Ishikawa (cell line): Measurements from ENCODE around the gene ERG.

Source experiments
- CEBPB ChIP-seq: IDR thresholded peaks from 2 replicates; pipeline ENCODE4 v1.6.1; 2012
- CREB1 ChIP-seq: IDR thresholded peaks from 2 replicates; pipeline ENCODE4 v1.6.1; 2012; ENCODE audit warnings: low read depth
- EGR1 ChIP-seq: IDR thresholded peaks from 2 replicates; pipeline ENCODE4 v1.6.1; 2012
- EP300 ChIP-seq: IDR thresholded peaks from 2 replicates; pipeline ENCODE4 v1.6.1; 2012; ENCODE audit warnings: borderline replicate concordance
- FOXM1 ChIP-seq: IDR thresholded peaks from 2 replicates; pipeline ENCODE4 v1.6.1; 2012; ENCODE audit warnings: low read depth, borderline replicate concordance
- MAX ChIP-seq: IDR thresholded peaks from 2 replicates; pipeline ENCODE4 v1.6.1; 2012
- NFIC ChIP-seq: IDR thresholded peaks from 2 replicates; pipeline ENCODE4 v1.6.1; 2012
- RAD21 ChIP-seq: IDR thresholded peaks from 2 replicates; pipeline ENCODE4 v1.6.1; 2012; ENCODE audit warnings: low read depth
- TAF1 ChIP-seq: IDR thresholded peaks from 2 replicates; pipeline ENCODE4 v1.6.1; 2012; ENCODE audit warnings: low read depth, mild to moderate bottlenecking
- TCF12 ChIP-seq: IDR thresholded peaks from 2 replicates; pipeline ENCODE4 v1.6.1; 2012; ENCODE audit warnings: low read depth
- TEAD4 ChIP-seq: IDR thresholded peaks from 2 replicates; pipeline ENCODE4 v1.6.1; 2012
- YY1 ChIP-seq: IDR thresholded peaks from 2 replicates; pipeline ENCODE4 v1.6.1; 2012; ENCODE audit warnings: low read depth
- ZBTB7A ChIP-seq: IDR thresholded peaks from 2 replicates; pipeline ENCODE4 v1.6.1; 2012; ENCODE audit warnings: low read depth
- TF ChIP-seq, protein P1 (sequence below): IDR thresholded peaks from 2 replicates; pipeline ENCODE4 v1.6.1; 2012
- TF ChIP-seq, protein P2 (sequence below): IDR thresholded peaks from 2 replicates; pipeline ENCODE4 v1.6.1; 2012; ENCODE audit warnings: low read depth, mild to moderate bottlenecking

The ERG gene

DNA sequence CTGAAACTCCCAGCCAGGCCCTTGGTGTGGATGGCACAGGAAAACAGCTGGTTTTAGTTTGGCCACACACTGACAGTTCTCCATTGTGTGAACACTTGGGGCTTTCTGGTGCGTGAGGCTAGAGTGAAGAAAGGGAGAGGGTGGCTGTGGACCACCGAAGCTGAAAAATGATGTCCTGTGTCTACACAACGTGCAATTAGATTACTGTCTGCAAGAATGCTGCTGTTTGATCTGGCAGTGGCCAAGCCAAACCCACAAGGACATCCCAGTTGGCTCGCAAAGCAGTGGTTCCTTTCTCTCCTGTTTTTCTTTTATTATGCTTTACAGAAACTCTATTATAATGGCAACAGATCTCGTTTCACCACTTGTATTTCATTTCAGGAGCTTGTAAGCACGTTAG, 58.9 kb downstream of the ERG start:
- no peak for TF ChIP-seq CREB1
- TF ChIP-seq CEBPB = no peak
- no peak for TF ChIP-seq EP300
- TF ChIP-seq, protein P1, sequence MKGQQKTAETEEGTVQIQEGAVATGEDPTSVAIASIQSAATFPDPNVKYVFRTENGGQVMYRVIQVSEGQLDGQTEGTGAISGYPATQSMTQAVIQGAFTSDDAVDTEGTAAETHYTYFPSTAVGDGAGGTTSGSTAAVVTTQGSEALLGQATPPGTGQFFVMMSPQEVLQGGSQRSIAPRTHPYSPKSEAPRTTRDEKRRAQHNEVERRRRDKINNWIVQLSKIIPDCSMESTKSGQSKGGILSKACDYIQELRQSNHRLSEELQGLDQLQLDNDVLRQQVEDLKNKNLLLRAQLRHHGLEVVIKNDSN = no peak
- no peak for TF ChIP-seq MAX
- TF ChIP-seq ZBTB7A = no peak
- no peak for TF ChIP-seq EGR1
- no peak for TF ChIP-seq YY1

GRCh38 chr21:38438462-38438893, 59.8 kb downstream of the ERG start:
- TF ChIP-seq NFIC = peak; percentile 91
- no peak for TF ChIP-seq YY1
- no peak for TF ChIP-seq EGR1
- TF ChIP-seq TEAD4 = peak; percentile 92
- peak; percentile 73; the same call in 1 of the 2 replicates for TF ChIP-seq EP300
- no peak for TF ChIP-seq FOXM1
- peak; percentile 38; the same call in 1 of the 2 replicates for TF ChIP-seq MAX
- no peak for TF ChIP-seq CREB1
- no peak for TF ChIP-seq RAD21
- TF ChIP-seq TCF12 = peak; percentile 76
- TF ChIP-seq, protein P1 = no peak
- TF ChIP-seq TAF1 = no peak
- TF ChIP-seq, protein P2, sequence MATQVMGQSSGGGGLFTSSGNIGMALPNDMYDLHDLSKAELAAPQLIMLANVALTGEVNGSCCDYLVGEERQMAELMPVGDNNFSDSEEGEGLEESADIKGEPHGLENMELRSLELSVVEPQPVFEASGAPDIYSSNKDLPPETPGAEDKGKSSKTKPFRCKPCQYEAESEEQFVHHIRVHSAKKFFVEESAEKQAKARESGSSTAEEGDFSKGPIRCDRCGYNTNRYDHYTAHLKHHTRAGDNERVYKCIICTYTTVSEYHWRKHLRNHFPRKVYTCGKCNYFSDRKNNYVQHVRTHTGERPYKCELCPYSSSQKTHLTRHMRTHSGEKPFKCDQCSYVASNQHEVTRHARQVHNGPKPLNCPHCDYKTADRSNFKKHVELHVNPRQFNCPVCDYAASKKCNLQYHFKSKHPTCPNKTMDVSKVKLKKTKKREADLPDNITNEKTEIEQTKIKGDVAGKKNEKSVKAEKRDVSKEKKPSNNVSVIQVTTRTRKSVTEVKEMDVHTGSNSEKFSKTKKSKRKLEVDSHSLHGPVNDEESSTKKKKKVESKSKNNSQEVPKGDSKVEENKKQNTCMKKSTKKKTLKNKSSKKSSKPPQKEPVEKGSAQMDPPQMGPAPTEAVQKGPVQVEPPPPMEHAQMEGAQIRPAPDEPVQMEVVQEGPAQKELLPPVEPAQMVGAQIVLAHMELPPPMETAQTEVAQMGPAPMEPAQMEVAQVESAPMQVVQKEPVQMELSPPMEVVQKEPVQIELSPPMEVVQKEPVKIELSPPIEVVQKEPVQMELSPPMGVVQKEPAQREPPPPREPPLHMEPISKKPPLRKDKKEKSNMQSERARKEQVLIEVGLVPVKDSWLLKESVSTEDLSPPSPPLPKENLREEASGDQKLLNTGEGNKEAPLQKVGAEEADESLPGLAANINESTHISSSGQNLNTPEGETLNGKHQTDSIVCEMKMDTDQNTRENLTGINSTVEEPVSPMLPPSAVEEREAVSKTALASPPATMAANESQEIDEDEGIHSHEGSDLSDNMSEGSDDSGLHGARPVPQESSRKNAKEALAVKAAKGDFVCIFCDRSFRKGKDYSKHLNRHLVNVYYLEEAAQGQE = no peak
- no peak for TF ChIP-seq ZBTB7A
- peak; percentile 98 for TF ChIP-seq CEBPB

DNA sequence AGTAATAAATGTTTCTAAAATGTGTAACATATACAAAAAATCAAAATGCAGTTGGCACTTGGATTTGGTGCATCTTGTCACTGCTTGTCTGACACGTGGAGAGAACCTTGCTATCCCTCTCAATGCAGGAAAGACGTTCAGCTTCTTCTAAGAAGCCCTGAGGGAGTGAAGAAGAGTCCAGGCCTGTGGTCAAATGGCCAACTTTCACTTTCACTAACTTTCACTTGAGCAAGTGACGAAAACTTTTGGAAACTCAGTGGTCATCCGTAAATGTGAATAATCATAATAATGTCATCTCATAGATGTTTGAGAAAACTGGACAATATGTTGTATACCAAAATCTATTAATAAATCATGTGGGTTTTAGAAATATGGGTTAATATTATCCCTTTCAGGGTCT, 61.9 kb downstream of the ERG start:
- TF ChIP-seq TEAD4 = no peak
- TF ChIP-seq EGR1 = no peak
- TF ChIP-seq TCF12 = no peak
- TF ChIP-seq RAD21 = no peak
- TF ChIP-seq, protein P2 = no peak
- TF ChIP-seq CREB1 = no peak
- TF ChIP-seq, protein P1 = no peak
- no peak for TF ChIP-seq MAX
- no peak for TF ChIP-seq CEBPB
- no peak for TF ChIP-seq ZBTB7A
- TF ChIP-seq YY1 = no peak
- no peak for TF ChIP-seq NFIC
- no peak for TF ChIP-seq TAF1
- TF ChIP-seq EP300 = no peak
- TF ChIP-seq FOXM1 = no peak

GRCh38 chr21:38434913-38435533, 63.3 kb downstream of the ERG start:
- TF ChIP-seq EGR1 (no peak), CREB1 (no peak), MAX (no peak), TCF12 (no peak)

DNA sequence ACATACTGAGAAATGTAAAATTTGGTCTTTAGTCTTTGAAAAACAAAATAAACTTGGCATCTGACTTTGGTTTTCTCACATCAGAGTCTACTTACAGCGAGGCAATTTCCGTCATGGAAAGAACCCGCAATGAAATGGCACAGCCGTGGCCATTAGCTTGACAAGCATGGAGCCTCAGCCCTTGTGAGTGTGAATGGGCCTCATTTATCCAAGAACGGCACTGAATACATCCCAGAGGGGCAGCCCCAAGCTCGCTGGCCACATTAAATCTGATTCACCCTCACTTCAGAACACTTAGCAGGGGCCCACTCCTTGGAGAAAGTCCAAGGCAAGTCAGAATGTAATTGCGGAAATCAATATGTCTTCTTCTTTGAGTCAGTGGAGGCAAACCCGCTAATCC, 64.8 kb downstream of the ERG start:
- TF ChIP-seq, protein P2 = no peak
- TF ChIP-seq, protein P1 = no peak
- no peak for TF ChIP-seq EGR1
- TF ChIP-seq EP300 = no peak
- no peak for TF ChIP-seq TEAD4
- no peak for TF ChIP-seq CEBPB
- no peak for TF ChIP-seq TAF1
- TF ChIP-seq MAX = no peak
- TF ChIP-seq FOXM1 = no peak
